Measurements from ENCODE around the gene ZNF490.

The ZNF490 gene

GRCh38 chr19:12543855-12544254 is 66.8 kb downstream of the ZNF490 start:
- DNase-seq (ENCODE audit: low read depth), result no peak
